Fibroblast of upper back skin (primary cell): ENCODE data around the gene TMEM170B.

Source experiments
- DNase-seq: peaks from one replicate; pipeline ENCODE4 v3.0.0-alpha.2; 2013

The TMEM170B gene

DNA sequence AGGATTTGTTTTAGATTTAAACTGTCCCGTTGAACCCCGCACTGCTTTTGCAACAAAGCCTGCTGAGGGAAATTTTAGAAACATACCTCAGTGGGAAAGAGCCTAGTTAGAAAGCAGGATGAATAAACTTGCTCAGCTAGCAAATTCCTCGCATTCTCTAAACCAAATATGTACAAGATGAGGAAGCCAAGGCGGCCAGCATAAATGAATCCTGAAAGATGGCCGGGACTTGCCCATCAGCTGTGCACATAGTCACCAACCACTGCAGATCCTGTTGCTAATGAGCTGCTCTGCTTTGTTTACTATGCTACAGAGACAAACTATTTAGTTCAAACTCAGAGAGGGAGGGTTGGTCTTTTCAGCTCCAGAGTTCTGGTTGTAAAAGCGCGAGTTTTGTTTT lies 49.0 kb downstream of the TMEM170B start:
- DNase-seq = peak; percentile 91

DNA sequence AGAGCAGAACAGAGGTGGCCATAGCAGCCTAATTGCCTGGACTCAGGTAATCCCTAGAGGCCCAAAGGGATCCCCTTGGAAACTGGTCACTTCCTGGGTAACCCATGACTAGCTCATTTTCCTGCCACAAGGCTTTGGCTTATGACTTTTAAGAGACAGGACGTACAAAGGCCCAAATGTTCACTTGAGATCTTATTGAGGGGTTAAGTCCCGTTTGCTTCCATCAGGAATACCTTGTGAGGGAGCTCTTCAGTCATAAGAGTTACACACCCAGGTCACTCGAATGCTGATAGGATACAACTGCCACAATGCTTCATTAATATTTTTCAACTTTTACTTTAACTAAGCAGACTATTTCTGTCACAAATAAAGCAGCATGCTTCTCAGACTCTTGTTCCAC lies 51.7 kb downstream of the TMEM170B start:
- DNase-seq = no peak

GRCh38 chr6:11592294-11592906 lies 54.9 kb downstream of the TMEM170B start:
- DNase-seq = no peak

DNA sequence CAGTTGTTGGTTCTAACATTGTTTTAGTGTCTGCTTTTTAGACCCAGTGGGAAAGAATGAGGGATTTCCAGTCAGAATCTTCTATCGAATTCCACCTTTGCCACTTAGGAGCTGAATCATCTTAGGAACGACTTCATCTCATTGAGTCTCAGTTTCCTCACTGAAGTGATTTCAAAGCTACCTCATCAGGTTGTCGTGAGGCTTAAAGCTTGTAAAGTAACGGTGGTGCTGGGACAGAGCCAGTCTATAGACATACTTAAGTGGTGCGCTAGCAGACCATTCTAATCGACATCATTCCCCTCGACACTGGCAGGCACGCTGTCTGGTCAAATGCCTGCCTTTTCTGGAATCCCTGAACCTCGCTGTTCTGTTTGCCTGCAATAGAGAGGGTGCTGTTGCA lies 55.5 kb downstream of the TMEM170B start:
- DNase-seq = no peak

DNA sequence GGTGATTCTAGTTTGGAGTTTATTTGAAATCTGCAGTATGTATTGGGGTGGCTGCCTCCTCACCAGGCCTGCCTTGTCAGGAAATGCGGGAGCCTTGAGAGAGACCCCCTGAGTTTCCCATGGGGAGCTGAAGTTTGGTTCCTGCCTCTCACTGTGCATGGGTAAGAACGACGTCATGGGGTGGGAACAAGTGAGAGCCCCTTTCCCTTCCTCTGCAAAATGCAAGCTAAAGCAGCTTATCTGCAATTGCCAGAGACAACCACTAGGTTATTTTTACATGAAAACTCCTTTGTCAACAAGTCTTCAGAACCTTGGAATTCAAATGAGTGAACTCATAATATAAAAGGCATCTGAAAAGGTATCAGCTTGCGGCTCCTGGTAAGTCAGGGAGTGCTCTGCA lies 58.4 kb downstream of the TMEM170B start:
- DNase-seq = no peak

DNA sequence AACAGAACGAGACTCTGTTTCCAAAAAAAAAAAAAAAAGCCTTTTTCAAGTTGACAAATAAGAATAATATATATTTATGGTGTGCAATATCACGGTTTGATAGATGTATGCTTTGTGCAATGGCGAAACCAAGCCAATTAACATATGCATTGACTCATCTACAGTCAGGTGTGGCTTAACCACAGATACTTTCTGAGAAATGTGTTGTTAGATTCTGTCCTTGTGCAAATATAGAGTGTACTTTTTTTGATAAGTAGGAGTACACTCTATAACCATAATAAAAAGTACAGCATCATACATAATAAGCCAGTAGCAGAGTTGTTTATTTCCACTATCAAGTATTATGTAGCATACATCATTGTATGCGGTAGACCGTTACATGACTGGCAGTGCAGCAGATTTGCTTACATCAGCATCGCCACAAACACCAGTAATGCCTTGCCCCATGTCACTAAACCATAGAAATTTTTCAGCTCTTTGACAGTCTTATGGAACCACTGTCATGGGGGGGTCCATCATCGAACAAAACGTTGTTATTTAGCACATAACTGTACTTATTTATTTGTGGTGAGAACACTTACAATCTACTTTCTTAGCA lies 59.2 kb downstream of the TMEM170B start:
- DNase-seq = no peak

- no peak for DNase-seq
These were observed 61.1 kb downstream of the TMEM170B start for GRCh38 chr6:11598687-11599086.

DNA sequence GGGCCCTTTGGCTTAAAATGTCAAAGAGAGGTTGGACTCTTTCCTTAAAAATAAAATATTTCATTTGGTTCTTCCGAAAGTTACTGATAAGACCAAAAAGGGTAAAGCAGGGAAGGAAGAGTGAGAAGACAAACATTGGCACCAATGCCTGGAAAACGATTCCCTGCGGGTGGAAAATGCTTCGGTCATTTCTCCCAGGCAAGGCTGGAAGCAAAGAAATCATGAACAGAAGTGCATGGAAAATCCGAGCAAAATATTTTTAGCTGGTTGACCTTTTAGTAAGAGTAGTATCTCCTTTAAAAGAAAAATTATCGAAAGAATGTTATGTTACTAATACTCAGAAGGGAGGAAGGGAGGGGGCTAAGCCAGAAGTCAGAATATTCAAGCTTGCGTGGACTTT lies 62.7 kb downstream of the TMEM170B start:
- no peak for DNase-seq

- DNase-seq = no peak
These were observed 64.4 kb downstream of the TMEM170B start for GRCh38 chr6:11601776-11602605.

DNA sequence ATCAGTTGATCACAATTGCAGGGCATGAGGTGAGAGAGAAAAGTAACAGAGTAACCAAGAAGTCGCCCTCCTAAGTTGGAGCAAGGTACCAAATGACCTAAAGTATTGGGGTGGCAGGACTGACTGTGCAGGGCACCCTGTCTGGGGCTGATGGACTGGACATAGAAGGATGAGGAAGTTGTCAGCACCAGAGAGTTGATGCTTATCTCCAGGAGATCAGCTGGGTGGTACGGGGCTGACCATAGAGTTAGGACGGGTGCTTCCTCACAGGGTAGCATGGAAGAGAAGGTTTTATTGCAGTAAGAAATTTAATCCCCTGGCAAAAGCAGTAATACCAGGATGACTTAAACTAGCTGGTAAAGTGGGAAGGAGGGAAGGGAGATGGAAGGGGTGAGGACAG lies 66.7 kb downstream of the TMEM170B start:
- no peak for DNase-seq

DNA sequence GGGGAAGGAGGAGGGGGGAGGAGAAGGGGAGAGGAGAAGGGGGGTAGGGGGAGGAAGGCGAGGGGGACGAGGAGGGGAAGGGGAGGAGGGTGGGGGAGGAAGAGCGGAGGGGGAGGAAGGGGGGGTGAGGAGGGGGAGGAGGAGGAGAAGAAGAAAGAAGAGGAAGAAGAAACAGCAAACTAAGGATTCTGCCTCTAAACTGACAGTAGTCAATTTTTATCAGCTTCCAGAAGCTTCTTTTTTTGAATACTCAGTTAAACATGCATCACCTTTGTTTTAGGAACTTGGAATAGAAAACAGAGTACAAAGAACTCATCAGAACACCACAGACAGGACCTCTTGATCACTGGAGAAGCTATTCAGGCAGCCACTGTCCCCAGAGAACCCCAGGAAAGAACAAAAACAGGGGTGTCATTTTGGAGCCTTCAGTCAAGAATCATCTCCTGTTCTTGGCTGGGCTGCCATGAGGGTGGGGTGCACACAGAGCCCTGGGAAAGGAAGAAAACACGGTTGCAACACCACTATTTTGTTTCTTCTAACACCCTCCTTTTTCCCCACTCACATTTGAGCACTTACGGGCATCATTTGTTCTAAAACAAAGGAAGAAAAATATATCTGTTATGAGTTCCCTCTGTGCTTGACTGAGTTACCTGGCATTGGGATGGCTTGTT lies 67.4 kb downstream of the TMEM170B start:
- no peak for DNase-seq

DNA sequence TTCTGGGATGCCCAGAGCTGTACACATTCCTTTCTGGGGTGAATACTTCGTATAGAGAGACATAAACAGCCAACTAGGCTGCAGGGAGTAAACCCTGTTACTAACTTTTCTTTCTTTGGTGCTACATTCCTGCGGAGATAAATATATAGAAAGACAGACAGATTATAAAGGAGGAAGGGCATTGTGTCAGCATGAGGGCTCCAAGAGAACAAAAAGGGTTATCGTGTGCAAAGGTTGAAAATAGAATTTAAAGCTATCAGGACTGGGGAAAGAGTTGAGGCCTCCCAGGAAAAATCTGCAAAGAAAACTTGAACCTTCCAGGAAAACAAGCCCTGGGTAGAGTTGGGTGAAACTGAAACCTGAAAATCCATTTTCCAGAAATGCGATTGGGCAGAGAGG lies 68.0 kb downstream of the TMEM170B start:
- no peak for DNase-seq

- DNase-seq = no peak
These were observed 68.8 kb downstream of the TMEM170B start for GRCh38 chr6:11606332-11606731.

DNA sequence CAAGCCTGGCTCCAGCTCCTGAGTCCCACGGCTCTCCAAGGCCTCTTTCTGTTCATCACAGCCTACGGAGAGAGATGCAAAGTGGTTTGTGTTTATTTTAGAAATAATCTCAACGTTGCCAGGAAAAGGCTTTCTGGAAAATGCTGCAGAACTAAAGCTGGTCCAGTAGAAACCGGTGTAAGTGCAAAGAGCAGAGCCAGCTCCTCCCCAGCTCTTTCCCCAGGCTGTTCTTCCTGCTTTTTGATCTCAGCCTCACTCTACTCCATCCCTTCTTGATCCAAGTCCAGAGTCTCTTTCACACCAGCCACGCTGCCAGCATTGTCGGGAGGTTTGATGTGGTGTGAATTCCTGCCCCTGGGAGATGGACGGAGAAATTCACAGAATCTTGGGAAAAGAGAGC lies 69.8 kb downstream of the TMEM170B start:
- peak; percentile 47 for DNase-seq

DNA sequence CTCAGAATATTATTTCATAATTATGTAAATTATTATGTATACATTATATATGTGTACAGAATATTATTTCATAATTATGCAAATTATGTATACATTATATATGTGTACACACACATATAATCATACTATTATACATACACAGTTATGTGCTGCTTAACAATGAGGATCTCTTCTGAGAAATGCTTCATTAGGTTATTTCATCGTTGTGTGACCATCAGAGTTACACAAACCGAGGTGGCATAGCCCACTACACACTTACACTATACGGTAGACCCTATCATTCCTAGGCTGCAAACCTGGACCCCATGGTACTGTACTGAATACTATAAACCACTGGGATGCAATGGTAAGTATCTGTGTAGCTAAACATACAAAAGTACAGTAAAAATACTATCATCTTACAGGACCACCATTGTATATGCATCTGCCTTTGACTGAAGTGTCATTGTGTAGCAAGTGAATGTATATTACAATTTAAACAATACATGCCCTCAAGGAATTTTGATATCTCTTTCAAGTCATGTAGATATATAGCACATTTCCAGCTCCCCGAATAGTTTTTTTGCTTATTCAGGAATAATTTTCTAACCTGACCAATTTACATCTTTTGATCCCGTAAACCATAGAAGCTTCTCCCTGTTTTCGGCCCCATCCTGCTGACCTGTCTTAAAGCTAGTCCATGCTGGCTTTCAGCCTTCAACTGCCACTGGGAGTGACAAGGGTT lies 71.2 kb downstream of the TMEM170B start:
- DNase-seq = no peak

DNA sequence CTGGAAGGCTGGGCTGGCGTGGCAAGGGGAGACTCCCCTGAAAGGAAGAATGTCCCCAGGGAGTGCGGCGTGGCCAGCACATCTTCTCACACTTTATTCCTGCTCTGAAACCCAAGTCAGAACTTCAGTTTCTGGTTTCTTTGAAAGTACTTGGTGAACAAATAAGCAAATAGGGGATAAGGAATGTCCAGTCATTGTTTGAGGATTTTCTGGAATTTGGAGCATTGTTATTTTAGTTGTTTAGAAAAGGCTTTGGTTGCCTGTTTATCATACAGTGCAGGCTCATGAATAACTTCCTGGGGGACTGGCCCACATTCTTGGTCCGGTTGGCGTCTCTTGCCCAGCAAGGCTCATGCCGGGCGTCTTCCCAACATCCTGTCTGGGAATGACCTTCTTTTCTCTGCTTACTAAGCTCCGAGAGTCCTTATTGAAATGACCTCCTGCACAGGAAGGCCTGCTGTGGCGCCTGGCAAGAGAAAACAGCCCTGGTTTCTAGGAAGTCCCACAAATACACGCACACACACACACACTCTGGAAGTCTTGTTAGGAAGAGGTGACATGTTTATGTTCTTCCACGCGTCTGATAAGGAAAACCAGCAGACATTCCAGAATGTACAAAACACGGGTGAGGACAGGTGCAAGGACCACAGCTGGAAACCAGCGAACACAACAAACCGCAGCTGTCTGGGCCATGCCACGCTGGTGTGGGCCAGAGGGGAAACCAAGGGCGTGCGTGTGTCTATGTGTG lies 71.9 kb downstream of the TMEM170B start:
- peak; percentile 76 for DNase-seq

DNA sequence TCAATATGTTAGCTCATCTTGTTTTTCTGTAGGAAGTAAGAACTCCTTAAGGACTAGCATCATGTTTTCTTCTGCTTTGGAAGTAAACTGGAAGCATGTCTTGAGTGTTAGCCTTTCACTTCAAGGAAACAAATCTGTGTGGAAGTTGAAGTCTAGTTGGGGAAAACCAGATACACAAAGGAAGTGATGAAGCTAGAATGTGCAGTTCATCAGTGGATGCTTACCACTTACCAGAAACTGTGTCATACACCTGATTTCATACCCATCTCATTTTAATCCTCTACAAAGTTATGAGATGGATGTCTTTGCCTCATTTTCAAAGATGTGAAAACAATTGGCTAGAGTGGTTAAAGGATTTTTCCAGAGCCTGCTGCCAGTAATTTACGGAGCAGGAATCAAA lies 75.8 kb downstream of the TMEM170B start:
- DNase-seq = no peak

GRCh38 chr6:11613858-11614257 lies 76.3 kb downstream of the TMEM170B start:
- peak; percentile 96 for DNase-seq

GRCh38 chr6:11614534-11615213 lies 77.1 kb downstream of the TMEM170B start:
- no peak for DNase-seq

- DNase-seq = peak; percentile 71
These were observed 77.7 kb downstream of the TMEM170B start for GRCh38 chr6:11615214-11615602.

DNA sequence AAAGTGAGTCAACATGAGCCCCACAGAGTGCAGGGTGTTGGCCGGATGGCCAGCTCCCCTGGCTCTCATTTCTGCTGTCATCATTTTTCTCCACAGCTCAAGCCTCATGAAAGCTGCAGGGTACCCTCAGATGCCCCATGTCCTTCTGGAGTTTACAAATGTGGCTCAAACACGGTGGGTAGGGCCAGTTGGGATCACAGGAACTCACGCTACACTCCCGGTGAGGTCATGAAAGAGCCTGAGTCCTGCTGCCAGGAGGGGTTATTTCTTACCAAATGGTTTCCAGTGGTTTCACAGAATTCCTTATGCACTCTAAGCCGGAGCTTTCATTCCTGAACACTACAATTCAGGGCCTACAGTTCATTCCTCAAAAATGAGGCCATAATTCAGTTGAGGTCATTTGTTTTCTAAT lies 78.7 kb downstream of the TMEM170B start:
- DNase-seq = peak; percentile 95

GRCh38 chr6:11618533-11618932 lies 81.0 kb downstream of the TMEM170B start:
- peak; percentile 49 for DNase-seq
